ENCODE data around the gene GPC2. TPM values are rescaled to one million over a fixed set of nuclear protein-coding genes. Genes with fewer than 3 reads are reported as not detected.
"Not testable (repeated sequence)": the region's sequence is repeated elsewhere in the genome, so short reads cannot be mapped to it uniquely, and the experiment has no call there.

Gene GPC2
- total RNA-seq, 1 donor from 2014 or later: 65.2 TPM

- no peak for DNase-seq (ENCODE audit: low spot score, unreplicated experiment)
- H3K27ac Mint-ChIP-seq: peak overlapping the region; percentile 15
- peaks cover 12% of the 10 kb centered on the region for H3K27me3 Mint-ChIP-seq
- H3K9me3 Mint-ChIP-seq (ENCODE audit: low read depth): no peaks in the 10 kb centered on the region
- H3K4me3 Mint-ChIP-seq (ENCODE audit: low read depth): no peak overlapping the region
- TF ChIP-seq CTCF (IDR thresholded peaks at IDR 0.05; ENCODE audit: unreplicated experiment): no peak
- peaks cover 2% of the 10 kb centered on the region for H3K36me3 Mint-ChIP-seq (ENCODE audit: insufficient read depth)
- peaks cover 17% of the 10 kb centered on the region for H3K4me1 Mint-ChIP-seq (ENCODE audit: low read depth)
These were observed 32.3 kb upstream of the GPC2 start for GRCh38 chr7:100209493-100209892.

GRCh38 chr7:100208911-100209408 lies 31.8 kb upstream of the GPC2 start:
- H3K27me3 Mint-ChIP-seq: peaks cover 17% of the 10 kb centered on the region
- H3K4me1 Mint-ChIP-seq (ENCODE audit: low read depth): peaks cover 17% of the 10 kb centered on the region
- no peak for TF ChIP-seq CTCF (IDR thresholded peaks at IDR 0.05; ENCODE audit: unreplicated experiment)
- H3K9me3 Mint-ChIP-seq (ENCODE audit: low read depth): no peaks in the 10 kb centered on the region
- no peak overlapping the region for H3K4me3 Mint-ChIP-seq (ENCODE audit: low read depth)
- H3K36me3 Mint-ChIP-seq (ENCODE audit: insufficient read depth): peaks cover 3% of the 10 kb centered on the region
- H3K27ac Mint-ChIP-seq: peak overlapping the region; percentile 15
- no peak for DNase-seq (ENCODE audit: low spot score, unreplicated experiment)

GRCh38 chr7:100204454-100204853 lies 27.3 kb upstream of the GPC2 start:
- peaks cover 37% of the 10 kb centered on the region for H3K27me3 Mint-ChIP-seq
- no peak for TF ChIP-seq CTCF (IDR thresholded peaks at IDR 0.05; ENCODE audit: unreplicated experiment)

GRCh38 chr7:100200693-100201092 lies 23.5 kb upstream of the GPC2 start:
- Mint-ChIP-seq H3K36me3 (ENCODE audit: insufficient read depth) (peaks cover 2% of the 10 kb centered on the region), H3K27ac (no peak overlapping the region), H3K4me3 (ENCODE audit: low read depth) (no peak overlapping the region), H3K27me3 (peaks cover 51% of the 10 kb centered on the region), H3K4me1 (ENCODE audit: low read depth) (peaks cover 12% of the 10 kb centered on the region), H3K9me3 (ENCODE audit: low read depth) (no peaks in the 10 kb centered on the region)
- TF ChIP-seq CTCF (IDR thresholded peaks at IDR 0.05; ENCODE audit: unreplicated experiment): no peak
- DNase-seq (ENCODE audit: low spot score, unreplicated experiment): no peak

More at GRCh38 chr7:100204454-100204853, 27.3 kb upstream of the GPC2 start:
- Mint-ChIP-seq H3K4me3 (ENCODE audit: low read depth) (no peak overlapping the region), H3K4me1 (ENCODE audit: low read depth) (peaks cover 21% of the 10 kb centered on the region), H3K9me3 (ENCODE audit: low read depth) (no peaks in the 10 kb centered on the region), H3K36me3 (ENCODE audit: insufficient read depth) (peaks cover 2% of the 10 kb centered on the region), H3K27ac (no peak overlapping the region)
- DNase-seq (ENCODE audit: low spot score, unreplicated experiment): no peak

GRCh38 chr7:100198266-100198665 lies 21.1 kb upstream of the GPC2 start:
- TF ChIP-seq CTCF (IDR thresholded peaks at IDR 0.05; ENCODE audit: unreplicated experiment): no peak
- peaks cover 6% of the 10 kb centered on the region for H3K4me1 Mint-ChIP-seq (ENCODE audit: low read depth)
- no peaks in the 10 kb centered on the region for H3K9me3 Mint-ChIP-seq (ENCODE audit: low read depth)
- no peaks in the 10 kb centered on the region for H3K36me3 Mint-ChIP-seq (ENCODE audit: insufficient read depth)
- H3K4me3 Mint-ChIP-seq (ENCODE audit: low read depth): no peak overlapping the region
- peaks cover 43% of the 10 kb centered on the region for H3K27me3 Mint-ChIP-seq
- no peak overlapping the region for H3K27ac Mint-ChIP-seq
- DNase-seq (ENCODE audit: low spot score, unreplicated experiment): no peak

GRCh38 chr7:100195901-100196322 lies 18.7 kb upstream of the GPC2 start:
- not testable (repeated sequence) for H3K27ac Mint-ChIP-seq; H3K4me3 Mint-ChIP-seq (ENCODE audit: low read depth); H3K36me3 Mint-ChIP-seq (ENCODE audit: insufficient read depth); H3K9me3 Mint-ChIP-seq (ENCODE audit: low read depth); H3K4me1 Mint-ChIP-seq (ENCODE audit: low read depth); DNase-seq (ENCODE audit: low spot score, unreplicated experiment)
- peaks cover 39% of the 10 kb centered on the region for H3K27me3 Mint-ChIP-seq
